Measurements from ENCODE around the gene PRIMPOL. TPM values are rescaled to one million over a fixed set of nuclear protein-coding genes. Genes with fewer than 3 reads are reported as not detected.

Gene PRIMPOL
- total and polyA plus RNA-seq, 9 of the 15 experiments (the other 6 are each of a cell fraction or from before 2014, with no cell fraction given), result 11.0 to 32.0 (median 16.1) TPM

DNA sequence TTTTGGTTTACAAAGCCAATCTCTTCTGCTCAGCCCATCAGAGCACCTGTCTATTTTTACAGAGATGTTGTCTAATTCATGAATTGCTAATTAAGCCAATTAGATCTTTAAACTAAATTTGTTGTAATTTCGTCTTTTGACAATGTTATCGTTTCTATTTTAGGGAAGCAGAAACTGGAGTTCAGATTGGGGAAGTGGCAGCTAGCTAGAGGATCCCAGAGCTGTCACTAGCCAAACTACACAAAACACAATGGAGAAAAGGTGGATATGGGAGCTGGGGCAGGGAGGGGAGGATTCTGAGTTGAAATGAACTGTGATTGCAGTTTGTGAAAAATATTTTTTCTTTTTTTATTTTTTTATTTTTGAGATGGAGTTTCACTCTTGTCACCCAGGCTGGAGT, 36.1 kb upstream of the PRIMPOL start:
- no peak overlapping the region for H2AFZ ChIP-seq (ENCODE audit: low read depth, low read length)
- POLR2A ChIA-PET, result no interaction called here
- H3K36me3 ChIP-seq (ENCODE audit: control insufficient read depth, insufficient read depth, low read length), result no peaks in the 10 kb centered on the region
- no peak overlapping the region for H3K27ac ChIP-seq (ENCODE audit: extremely low read depth, low read depth, low read length)
- no peak overlapping the region for H3K4me3 ChIP-seq
- no TSS peak for BruUV-seq (replicated peaks)
- H3K27me3 ChIP-seq (ENCODE audit: control insufficient read depth in 2 of 2, insufficient read depth in 2 of 2, low read length in 2 of 2), result no peaks in the 10 kb centered on the region
- no peak overlapping the region for H3K4me2 ChIP-seq (ENCODE audit: insufficient read depth, low read length)
- CTCF ChIA-PET (ENCODE audit: low intra/inter-chr PET ratio), result no interaction called here
- peaks cover 12% of the 10 kb centered on the region for H3K9me3 ChIP-seq (replicated peaks; ENCODE audit: control insufficient read depth, insufficient read depth, low read depth, low read length)
- intact Hi-C loops (cut with micrococcal nuclease), result no loop called here
- no peaks in the 10 kb centered on the region for H3K9me1 ChIP-seq (ENCODE audit: control insufficient read depth, insufficient read depth, low read length)
- H3K79me2 ChIP-seq (ENCODE audit: control insufficient read depth, insufficient read depth, low read length), result no peaks in the 10 kb centered on the region
- DNase-seq (ENCODE audit: extremely low read depth in 1 of 4, low spot score in 3 of 4) (no peak), ATAC-seq (no peak), FAIRE-seq (no peak)
- TF ChIP-seq GTF2A2 (tag; IDR thresholded peaks at IDR 0.05) (no peak), SPI1 (IDR thresholded peaks at IDR 0.05; ENCODE audit: borderline replicate concordance, low read depth, low read length) (peak; percentile 65; the same call in 1 of the 2 replicates)
- no peaks in the 10 kb centered on the region; a peak in 2 of 5 replicates for H3K4me1 ChIP-seq (replicated peaks in 1 of 2; ENCODE audit: control insufficient read depth in 2 of 2, insufficient read depth in 2 of 2, low read length in 2 of 2)
- 19% methylated on average over 2 of the region's 2 CpGs for WGBS (ENCODE audit: insufficient coverage, low coverage, missing lambda C conversion rate)
- in situ Hi-C loops (cut with MboI), result no loop called here
- H3K9ac ChIP-seq (ENCODE audit: insufficient read depth in 1 of 2, low read depth in 2 of 2, low read length in 2 of 2), result no peak overlapping the region
- no peaks in the 10 kb centered on the region for H4K20me1 ChIP-seq (replicated peaks; ENCODE audit: control insufficient read depth, insufficient read depth, low read length)

DNA sequence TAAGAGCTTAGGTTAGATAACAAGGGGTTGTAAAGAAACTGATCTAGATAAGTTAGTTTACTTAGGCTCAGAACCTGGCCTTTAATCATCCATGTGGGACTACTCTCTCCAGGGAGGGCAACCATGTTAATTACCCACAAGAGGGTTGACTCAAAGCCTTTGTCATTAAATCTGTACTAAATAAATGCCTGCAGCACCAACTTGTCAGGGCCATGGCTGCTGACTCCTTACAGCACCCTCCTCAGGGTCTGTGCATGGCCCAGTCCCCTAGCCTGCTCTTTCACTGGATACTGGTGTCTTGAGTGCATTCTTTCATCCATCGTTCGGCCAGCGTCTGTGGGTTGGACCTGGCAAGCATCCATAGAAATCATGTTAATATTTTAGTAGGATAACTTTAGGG, 35.0 kb upstream of the PRIMPOL start:
- ATAC-seq, result no peak
- POLR2A ChIA-PET, result no interaction called here

More for the DNA sequence above, 35.0 kb upstream of the PRIMPOL start:
- intact Hi-C loops (cut with micrococcal nuclease) (no loop called here), in situ Hi-C loops (cut with MboI) (no loop called here)
- H3K36me3 ChIP-seq (ENCODE audit: control insufficient read depth, insufficient read depth, low read length), result no peaks in the 10 kb centered on the region
- H2AFZ ChIP-seq (ENCODE audit: low read depth, low read length), result no peak overlapping the region
- WGBS (ENCODE audit: insufficient coverage, low coverage, missing lambda C conversion rate), result 46% methylated on average over 3 of the region's 3 CpGs
- H3K4me2 ChIP-seq (ENCODE audit: insufficient read depth, low read length), result no peak overlapping the region
- CTCF ChIA-PET (ENCODE audit: low intra/inter-chr PET ratio), result no interaction called here
- no peaks in the 10 kb centered on the region for H3K79me2 ChIP-seq (ENCODE audit: control insufficient read depth, insufficient read depth, low read length)
- no peak for FAIRE-seq
- no peaks in the 10 kb centered on the region for H3K27me3 ChIP-seq (ENCODE audit: control insufficient read depth in 2 of 2, insufficient read depth in 2 of 2, low read length in 2 of 2)
- no peaks in the 10 kb centered on the region; a peak in 2 of 5 replicates for H3K4me1 ChIP-seq (replicated peaks in 1 of 2; ENCODE audit: control insufficient read depth in 2 of 2, insufficient read depth in 2 of 2, low read length in 2 of 2)
- no peak overlapping the region for H3K27ac ChIP-seq (ENCODE audit: extremely low read depth, low read depth, low read length)
- H3K9me1 ChIP-seq (ENCODE audit: control insufficient read depth, insufficient read depth, low read length), result no peaks in the 10 kb centered on the region
- TF ChIP-seq RB1 (IDR thresholded peaks at IDR 0.05; ENCODE audit: low read depth), result no peak
- 0 out of 3 replicates have a peak, but pooled peaks of 1 of the 2 experiments have one; percentile 50 for TF ChIP-seq CBX3 (IDR thresholded peaks at IDR 0.05; ENCODE audit: borderline replicate concordance in 1 of 2, low read length in 2 of 2)
- no TSS peak for BruUV-seq (replicated peaks)
- no peak for DNase-seq (ENCODE audit: extremely low read depth in 1 of 4, low spot score in 3 of 4)
- no peak overlapping the region for H3K9ac ChIP-seq (ENCODE audit: insufficient read depth in 1 of 2, low read depth in 2 of 2, low read length in 2 of 2)
- H3K9me3 ChIP-seq (replicated peaks; ENCODE audit: control insufficient read depth, insufficient read depth, low read depth, low read length), result peaks cover 12% of the 10 kb centered on the region
- no peaks in the 10 kb centered on the region for H4K20me1 ChIP-seq (replicated peaks; ENCODE audit: control insufficient read depth, insufficient read depth, low read length)
- no peak overlapping the region for H3K4me3 ChIP-seq

All from K562 (cell line).